ENCODE measurements around the gene ADGRB2.
A peak's percentile ranks its signal among the peaks of the same experiment; 100 is the strongest.

The ADGRB2 gene

GRCh38 chr1:31760471-31761470 lies 3.4 kb downstream of the ADGRB2 start (continued):
- 0 out of 2 replicates have a peak, but pooled peaks have one; percentile 20 for TF ChIP-seq ZNF398 (tag by site-specific recombination; IDR thresholded peaks at IDR 0.05)

GRCh38 chr1:31759298-31760023 lies 4.7 kb downstream of the ADGRB2 start:
- ChIA-PET POLR2A (interaction anchor here (0.8 kb wide), 1 partner anchor 10 kb away, joined by 7 read pairs; no protein-coding TSS in a partner anchor), CTCF (interaction anchor here (0.6 to 7.0 kb wide), 12 partner anchors 13 to 411 kb away, joined by 3 to 51 read pairs (median 4); no protein-coding TSS in a partner anchor)
- no peak overlapping the region for H3K27ac ChIP-seq (ENCODE audit: extremely low read depth, low read depth, low read length)

GRCh38 chr1:31758823-31759222 lies 5.3 kb downstream of the ADGRB2 start:
- H3K4me3 ChIP-seq (ENCODE audit: low read depth, low read length): no peak overlapping the region
- TF ChIP-seq ZNF501 (tag by site-specific recombination; IDR thresholded peaks at IDR 0.05) (no peak), ZNF785 (tag by site-specific recombination; IDR thresholded peaks at IDR 0.05) (no peak), TSHZ1 (tag by site-specific recombination; IDR thresholded peaks at IDR 0.05; ENCODE audit: borderline replicate concordance) (no peak), SP7 (tag by site-specific recombination; IDR thresholded peaks at IDR 0.05) (no peak), KLF16 (tag by site-specific recombination; IDR thresholded peaks at IDR 0.05) (no peak), ELK4 (IDR thresholded peaks at IDR 0.05; ENCODE audit: borderline replicate concordance, low read depth, low read length) (no peak), ZNF366 (tag by site-specific recombination; conservative IDR thresholded peaks at IDR 0.05) (no peak), ZBTB49 (tag by site-specific recombination; IDR thresholded peaks at IDR 0.05; ENCODE audit: low read depth) (no peak), ZFP3 (tag by site-specific recombination; IDR thresholded peaks at IDR 0.05; ENCODE audit: low read depth) (no peak), SCRT2 (tag by site-specific recombination; IDR thresholded peaks at IDR 0.05) (no peak), ZNF664 (tag by site-specific recombination; IDR thresholded peaks at IDR 0.05) (no peak)
- no peak overlapping the region for H3K27ac ChIP-seq (ENCODE audit: extremely low read depth, low read depth, low read length)
- H3K4me1 ChIP-seq (ENCODE audit: control insufficient read depth, insufficient read depth, low read length): no peaks in the 10 kb centered on the region
- H3K36me3 ChIP-seq (ENCODE audit: control insufficient read depth in 2 of 2, insufficient read depth in 1 of 2, low read length in 2 of 2): peaks cover 0 to 22% of the 10 kb centered on the region in 2 experiments; a peak in 1 of 3 replicates
- CTCF ChIA-PET: interaction anchor here (0.6 to 2.8 kb wide), 8 partner anchors 9 to 211 kb away, joined by 3 to 16 read pairs (median 4); no protein-coding TSS in a partner anchor
- no peaks in the 10 kb centered on the region for H3K9me3 ChIP-seq (ENCODE audit: control insufficient read depth, insufficient read depth, low read depth, low read length)
- POLR2A ChIA-PET: interaction anchor here (0.5 kb wide), 1 partner anchor 720 kb away, joined by 3 read pairs; no protein-coding TSS in a partner anchor

More at GRCh38 chr1:31759298-31760023, 4.7 kb downstream of the ADGRB2 start:
- no peaks in the 10 kb centered on the region; the same call in 1 of the 2 replicates for H3K4me1 ChIP-seq (ENCODE audit: control insufficient read depth, insufficient read depth, low read length)
- TF ChIP-seq GLIS1 (tag by site-specific recombination; IDR thresholded peaks at IDR 0.05) (peak; percentile 83), ZFP69B (tag by site-specific recombination; IDR thresholded peaks at IDR 0.05) (no peak), GLIS2 (tag by site-specific recombination; IDR thresholded peaks at IDR 0.05) (0 out of 2 replicates have a peak, but pooled peaks have one; percentile 31), ZNF600 (tag by site-specific recombination; IDR thresholded peaks at IDR 0.05) (0 out of 2 replicates have a peak, but pooled peaks have one; percentile 15)
- no peak overlapping the region for H3K4me3 ChIP-seq (ENCODE audit: low read depth, low read length)
- H3K36me3 ChIP-seq (ENCODE audit: control insufficient read depth in 2 of 2, insufficient read depth in 1 of 2, low read length in 2 of 2): peaks cover 0 to 22% of the 10 kb centered on the region in 2 experiments; a peak in 1 of 3 replicates
- no peaks in the 10 kb centered on the region for H3K9me3 ChIP-seq (ENCODE audit: control insufficient read depth, insufficient read depth, low read depth, low read length)
